ENCODE data around the gene EEIG2. TPM values are rescaled to one million over a fixed set of nuclear protein-coding genes. Genes with fewer than 3 reads are reported as not detected.
"Not testable (repeated sequence)": the region's sequence is repeated elsewhere in the genome, so short reads cannot be mapped to it uniquely, and the experiment has no call there.

EEIG2 gene
- total and polyA plus RNA-seq, 2 of the 13 experiments (the other 11 are each of a cell fraction or from before 2014, with no cell fraction given), result 0.90 to 3.2 TPM

GRCh38 chr1:108541861-108542260 is 18.0 kb upstream of the EEIG2 start:
- no peak overlapping the region for H3K4me2 ChIP-seq (ENCODE audit: low read depth, low read length)
- H3K9ac ChIP-seq (ENCODE audit: insufficient read depth, low read depth, low read length), result no peak overlapping the region
- no peaks in the 10 kb centered on the region for H3K79me2 ChIP-seq (ENCODE audit: insufficient read depth, low read length)
- BruUV-seq (replicated peaks), result no TSS peak
- ATAC-seq (no peak), DNase-seq (ENCODE audit: low spot score) (no peak), FAIRE-seq (no peak)
- no peak for TF ChIP-seq GTF3A (CRISPR knock-in tag; conservative IDR thresholded peaks at IDR 0.05)
- TF ChIP-seq SYNCRIP (IDR thresholded peaks at IDR 0.05; ENCODE audit: insufficient read depth, low read depth, low read length), result no peak
- no peak for TF ChIP-seq ZNF256 (CRISPR knock-in tag; conservative IDR thresholded peaks at IDR 0.05)
- ChIA-PET CTCF (ENCODE audit: low intra/inter-chr PET ratio, low total read pairs) (no interaction called here), POLR2A (no interaction called here)
- H3K27ac ChIP-seq (ENCODE audit: extremely low read length, insufficient read depth, low read length), result no peak overlapping the region
- H4K20me1 ChIP-seq (ENCODE audit: insufficient read depth, low read length), result no peaks in the 10 kb centered on the region
- in situ Hi-C loops (cut with HindIII; ENCODE audit: extremely low pct_ligation_motif_present, low pct_unique_long_range_greater_than_20kb), result no loop called here
- H3K36me3 ChIP-seq (replicated peaks in 1 of 2; ENCODE audit: control insufficient read depth in 1 of 2, insufficient read depth in 2 of 2, low read length in 2 of 2), result no peaks in the 10 kb centered on the region
- H3K9me3 ChIP-seq (ENCODE audit: low read length), result no peaks in the 10 kb centered on the region
- no peak overlapping the region for H2AFZ ChIP-seq (ENCODE audit: low read length)
- no peak overlapping the region for H3K4me3 ChIP-seq (replicated peaks in 1 of 3; ENCODE audit: insufficient read depth in 1 of 3, low read depth in 2 of 3, low read length in 3 of 3)
- intact Hi-C loops (cut with micrococcal nuclease; ENCODE audit: unreplicated experiment), result no loop called here
- no peaks in the 10 kb centered on the region for H3K4me1 ChIP-seq (ENCODE audit: insufficient read depth, low read length)
- no peaks in the 10 kb centered on the region for H3K27me3 ChIP-seq (ENCODE audit: control insufficient read depth in 1 of 2, insufficient read depth in 2 of 2, low read length in 2 of 2)
- WGBS (ENCODE audit: low lambda C conversion rate), result 3% methylated on average over 2 of the region's 2 CpGs

- intact Hi-C loops (cut with micrococcal nuclease; ENCODE audit: unreplicated experiment); FAIRE-seq; H3K9me3 ChIP-seq (ENCODE audit: low read length); H3K4me3 ChIP-seq (replicated peaks in 1 of 3; ENCODE audit: insufficient read depth in 1 of 3, low read depth in 2 of 3, low read length in 3 of 3); in situ Hi-C loops (cut with HindIII; ENCODE audit: extremely low pct_ligation_motif_present, low pct_unique_long_range_greater_than_20kb); H3K27ac ChIP-seq (ENCODE audit: extremely low read length, insufficient read depth, low read length); H2AFZ ChIP-seq (ENCODE audit: low read length); DNase-seq (ENCODE audit: low spot score); BruUV-seq (replicated peaks); H3K36me3 ChIP-seq (replicated peaks in 1 of 2; ENCODE audit: control insufficient read depth in 1 of 2, insufficient read depth in 2 of 2, low read length in 2 of 2); ATAC-seq; H3K4me1 ChIP-seq (ENCODE audit: insufficient read depth, low read length); H3K27me3 ChIP-seq (ENCODE audit: control insufficient read depth in 1 of 2, insufficient read depth in 2 of 2, low read length in 2 of 2); H3K9ac ChIP-seq (ENCODE audit: insufficient read depth, low read depth, low read length); H3K4me2 ChIP-seq (ENCODE audit: low read depth, low read length); H4K20me1 ChIP-seq (ENCODE audit: insufficient read depth, low read length); POLR2A ChIA-PET; H3K79me2 ChIP-seq (ENCODE audit: insufficient read depth, low read length); CTCF ChIA-PET (ENCODE audit: low intra/inter-chr PET ratio, low total read pairs): not testable (repeated sequence)
- WGBS (ENCODE audit: low lambda C conversion rate), result 19% methylated on average over 4 of the region's 4 CpGs
Measured at GRCh38 chr1:108547493-108547892, 12.4 kb upstream of the EEIG2 start.
